ENCODE data around the gene LRSAM1.

The LRSAM1 gene

DNA sequence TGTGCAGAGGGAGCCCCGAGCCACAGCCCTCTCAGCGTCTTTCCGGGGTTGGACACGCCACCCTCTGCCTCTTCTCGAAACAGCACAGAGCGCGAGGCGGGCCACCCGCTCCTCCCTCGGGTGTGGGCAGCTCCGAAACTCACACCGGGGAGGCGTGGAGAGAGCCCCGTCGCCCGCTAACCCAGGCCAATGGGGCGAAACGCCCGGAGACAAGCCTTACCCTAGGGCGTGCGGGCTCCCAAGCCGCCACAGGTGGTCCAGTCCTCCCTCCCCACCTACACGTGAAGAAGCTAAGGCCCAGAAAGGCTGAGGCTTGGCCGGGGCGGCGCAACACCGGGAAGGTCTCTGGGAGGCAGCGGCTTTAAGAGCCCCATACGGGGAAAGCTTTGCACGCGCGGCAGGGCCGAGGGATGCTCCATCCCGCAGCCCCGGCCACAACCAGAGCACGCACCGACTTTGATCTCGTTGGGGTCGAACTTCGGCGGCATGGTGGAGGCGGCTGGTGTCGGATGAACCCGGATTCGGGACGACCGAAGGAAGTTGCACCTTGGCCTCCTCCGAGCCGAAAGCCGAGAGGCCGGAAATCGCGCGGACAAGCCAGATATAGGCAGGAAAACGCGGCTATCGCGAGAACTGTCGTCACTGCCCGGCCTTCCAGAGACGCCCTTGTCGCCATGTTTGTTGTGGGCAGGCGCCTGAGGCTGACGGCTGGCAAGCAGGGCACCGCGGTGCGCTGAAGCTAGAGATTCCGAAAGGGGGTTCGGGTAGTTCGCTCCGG is at the start of gene LRSAM1, which contains the start of gene RPL12:
Gene LRSAM1 (plus strand): TSS at position 681 of the 778 bp plus-strand sequence. CDS start 3,018 bp downstream, outside the sequence.
Gene RPL12 (minus strand): TSS at position 577 of the 778 bp plus-strand sequence. CDS start 89 bp downstream, at position 488.
- peak within 1 kb of the TSS; percentile 99 for H3K9ac ChIP-seq
- H3K9me3 ChIP-seq = peaks cover 4% of the 10 kb centered on the region; the same call in 1 of the 2 replicates
- no peak for TF ChIP-seq Cebpa-rat (IDR thresholded peaks at IDR 0.05)
- peaks cover 37% of the 10 kb centered on the region for H3K4me1 ChIP-seq
- no peaks in the 10 kb centered on the region for H3K27me3 ChIP-seq
- H3K4me3 ChIP-seq = peak within 1 kb of the TSS; percentile 98
- peak within 1 kb of the TSS; percentile 99 for H3K4me2 ChIP-seq
- H3K27ac ChIP-seq = peak within 1 kb of the TSS; percentile 99
- peaks cover 52% of the 10 kb centered on the region for H3K36me3 ChIP-seq
- H4K20me1 ChIP-seq = peaks cover 50% of the 10 kb centered on the region

DNA sequence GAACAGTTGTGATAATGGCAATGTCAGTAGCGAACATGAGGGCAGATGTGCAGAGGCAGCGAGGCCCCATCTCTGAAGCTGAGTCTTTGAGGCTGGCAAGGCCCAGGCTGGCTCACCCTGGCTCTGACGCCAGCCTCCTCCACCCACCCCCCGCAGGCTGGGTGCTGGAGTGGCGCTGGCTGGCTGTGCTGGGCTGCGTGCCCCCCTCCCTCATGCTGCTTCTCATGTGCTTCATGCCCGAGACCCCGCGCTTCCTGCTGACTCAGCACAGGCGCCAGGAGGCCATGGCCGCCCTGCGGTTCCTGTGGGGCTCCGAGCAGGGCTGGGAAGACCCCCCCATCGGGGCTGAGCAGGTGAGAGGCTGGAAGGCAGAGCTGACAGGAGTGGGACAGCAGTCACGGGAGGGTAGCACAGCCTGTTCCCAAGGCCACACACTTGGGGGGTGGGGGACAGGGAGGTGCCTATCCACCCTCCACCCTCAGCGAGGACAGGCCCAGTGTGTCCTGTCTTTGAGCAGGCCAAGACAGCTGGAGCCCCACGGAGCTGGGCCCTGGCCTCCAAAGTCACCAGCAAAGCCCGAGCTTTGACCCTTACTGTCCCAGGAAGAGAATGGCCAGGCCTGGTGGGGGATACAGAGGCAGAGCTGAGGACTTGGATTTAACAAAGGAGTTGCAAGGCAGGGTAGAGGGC is 48.8 kb upstream of the LRSAM1 start:
- Histone ChIP-seq H4K20me1 (peaks cover 39% of the 10 kb centered on the region), H3K27ac (no peak overlapping the region), H3K27me3 (peaks cover 13% of the 10 kb centered on the region; the same call in 1 of the 2 replicates), H3K9ac (no peak overlapping the region), H3K4me3 (no peak overlapping the region), H3K9me3 (no peaks in the 10 kb centered on the region), H3K4me2 (no peak overlapping the region), H3K36me3 (peaks cover 33% of the 10 kb centered on the region; the same call in 1 of the 2 replicates), H3K4me1 (peaks cover 15% of the 10 kb centered on the region)
- TF ChIP-seq Cebpa-rat (IDR thresholded peaks at IDR 0.05) = no peak

DNA sequence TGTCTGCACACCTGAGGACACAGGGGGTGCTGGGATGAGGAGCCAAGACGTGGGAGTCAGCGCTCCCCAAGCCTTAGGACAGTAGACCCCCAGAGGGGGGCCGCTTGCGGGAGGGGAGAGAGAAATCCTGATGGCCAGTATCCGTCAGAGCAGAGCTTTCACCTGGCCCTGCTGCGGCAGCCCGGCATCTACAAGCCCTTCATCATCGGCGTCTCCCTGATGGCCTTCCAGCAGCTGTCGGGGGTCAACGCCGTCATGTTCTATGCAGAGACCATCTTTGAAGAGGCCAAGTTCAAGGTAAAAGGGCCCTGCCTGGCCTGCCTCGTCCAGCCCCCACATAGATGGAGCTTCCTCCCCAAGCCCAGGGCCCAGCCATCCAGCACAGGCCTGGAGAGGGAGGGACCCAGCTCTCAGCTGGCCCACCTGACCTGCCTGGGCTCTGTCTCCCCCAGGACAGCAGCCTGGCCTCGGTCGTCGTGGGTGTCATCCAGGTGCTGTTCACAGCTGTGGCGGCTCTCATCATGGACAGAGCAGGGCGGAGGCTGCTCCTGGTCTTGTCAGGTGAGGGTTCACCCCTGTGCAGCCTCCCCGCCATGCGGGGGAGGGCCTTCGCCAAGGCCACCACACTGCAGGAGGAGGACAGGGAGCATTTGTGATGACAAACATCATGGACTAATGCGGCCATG is 47.7 kb upstream of the LRSAM1 start:
- H3K9me3 ChIP-seq = no peaks in the 10 kb centered on the region
- peaks cover 33% of the 10 kb centered on the region; the same call in 1 of the 2 replicates for H3K36me3 ChIP-seq
- H3K4me3 ChIP-seq = no peak overlapping the region
- TF ChIP-seq Cebpa-rat (IDR thresholded peaks at IDR 0.05) = no peak
- no peak overlapping the region for H3K9ac ChIP-seq
- peaks cover 5% of the 10 kb centered on the region; the same call in 1 of the 2 replicates for H3K4me1 ChIP-seq
- peaks cover 28% of the 10 kb centered on the region for H4K20me1 ChIP-seq
- H3K27ac ChIP-seq = no peak overlapping the region
- H3K27me3 ChIP-seq = 0 out of 2 replicates have a peak, but pooled peaks cover 4% of the 10 kb centered on the region
- no peak overlapping the region for H3K4me2 ChIP-seq

DNA sequence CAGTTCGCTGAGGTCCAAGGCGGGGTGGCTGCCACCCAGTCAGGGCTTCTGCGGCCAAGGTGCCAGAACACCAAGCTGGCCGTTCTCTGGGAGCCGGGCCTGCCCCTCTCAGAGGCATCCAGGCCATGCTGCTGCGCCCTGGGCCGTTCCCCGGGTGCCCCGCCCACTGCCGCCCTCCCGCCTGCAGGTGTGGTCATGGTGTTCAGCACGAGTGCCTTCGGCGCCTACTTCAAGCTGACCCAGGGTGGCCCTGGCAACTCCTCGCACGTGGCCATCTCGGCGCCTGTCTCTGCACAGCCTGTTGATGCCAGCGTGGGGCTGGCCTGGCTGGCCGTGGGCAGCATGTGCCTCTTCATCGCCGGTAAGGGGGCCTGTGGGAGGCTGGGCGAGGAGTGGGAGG is 46.7 kb upstream of the LRSAM1 start:
- Histone ChIP-seq H3K9me3 (no peaks in the 10 kb centered on the region), H3K9ac (no peak overlapping the region), H3K4me2 (no peak overlapping the region), H3K27ac (no peak overlapping the region), H4K20me1 (peaks cover 18% of the 10 kb centered on the region; the same call in 1 of the 2 replicates), H3K4me3 (no peak overlapping the region), H3K4me1 (peaks cover 5% of the 10 kb centered on the region; the same call in 1 of the 2 replicates), H3K36me3 (peaks cover 33% of the 10 kb centered on the region; the same call in 1 of the 2 replicates), H3K27me3 (no peaks in the 10 kb centered on the region)
- no peak for TF ChIP-seq Cebpa-rat (IDR thresholded peaks at IDR 0.05)

DNA sequence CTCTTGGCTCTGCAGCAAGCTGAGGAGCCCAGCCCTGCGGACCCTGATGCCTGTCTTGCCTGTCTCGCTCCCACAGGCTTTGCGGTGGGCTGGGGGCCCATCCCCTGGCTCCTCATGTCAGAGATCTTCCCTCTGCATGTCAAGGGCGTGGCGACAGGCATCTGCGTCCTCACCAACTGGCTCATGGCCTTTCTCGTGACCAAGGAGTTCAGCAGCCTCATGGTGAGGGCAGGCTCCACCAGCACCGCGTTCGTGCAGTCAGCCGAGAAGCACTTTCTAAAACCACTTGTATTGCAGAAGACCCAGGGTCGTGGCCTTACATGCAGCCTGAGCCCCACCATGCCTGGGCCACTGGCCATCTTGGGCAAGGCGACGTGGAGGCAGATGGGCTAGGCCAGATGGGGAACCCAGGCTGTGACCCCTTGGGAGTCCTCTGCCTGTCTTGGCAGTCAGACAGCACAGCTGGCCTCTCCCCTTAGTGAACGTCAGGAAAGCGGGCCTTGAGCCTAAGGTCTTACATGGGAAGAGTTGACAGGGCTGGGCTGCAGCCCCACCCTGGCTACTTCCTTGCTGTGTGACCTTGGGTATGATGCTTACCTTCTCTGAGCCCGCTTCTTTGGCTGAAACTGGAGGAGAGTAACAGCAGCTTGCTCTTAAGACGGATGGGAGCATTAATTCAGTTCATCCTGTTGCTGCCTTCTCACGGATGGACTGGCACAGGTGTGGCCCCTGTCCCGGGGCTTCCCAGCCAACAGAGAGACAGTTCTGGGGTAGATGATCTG is 45.8 kb upstream of the LRSAM1 start:
- peaks cover 16% of the 10 kb centered on the region; the same call in 1 of the 2 replicates for H4K20me1 ChIP-seq
- TF ChIP-seq Cebpa-rat (IDR thresholded peaks at IDR 0.05) = no peak
- H3K4me3 ChIP-seq = no peak overlapping the region
- no peaks in the 10 kb centered on the region for H3K9me3 ChIP-seq
- peaks cover 33% of the 10 kb centered on the region; the same call in 1 of the 2 replicates for H3K36me3 ChIP-seq
- H3K27ac ChIP-seq = no peak overlapping the region
- no peak overlapping the region for H3K4me2 ChIP-seq
- no peaks in the 10 kb centered on the region for H3K27me3 ChIP-seq
- H3K4me1 ChIP-seq = peaks cover 5% of the 10 kb centered on the region; the same call in 1 of the 2 replicates
- no peak overlapping the region for H3K9ac ChIP-seq

DNA sequence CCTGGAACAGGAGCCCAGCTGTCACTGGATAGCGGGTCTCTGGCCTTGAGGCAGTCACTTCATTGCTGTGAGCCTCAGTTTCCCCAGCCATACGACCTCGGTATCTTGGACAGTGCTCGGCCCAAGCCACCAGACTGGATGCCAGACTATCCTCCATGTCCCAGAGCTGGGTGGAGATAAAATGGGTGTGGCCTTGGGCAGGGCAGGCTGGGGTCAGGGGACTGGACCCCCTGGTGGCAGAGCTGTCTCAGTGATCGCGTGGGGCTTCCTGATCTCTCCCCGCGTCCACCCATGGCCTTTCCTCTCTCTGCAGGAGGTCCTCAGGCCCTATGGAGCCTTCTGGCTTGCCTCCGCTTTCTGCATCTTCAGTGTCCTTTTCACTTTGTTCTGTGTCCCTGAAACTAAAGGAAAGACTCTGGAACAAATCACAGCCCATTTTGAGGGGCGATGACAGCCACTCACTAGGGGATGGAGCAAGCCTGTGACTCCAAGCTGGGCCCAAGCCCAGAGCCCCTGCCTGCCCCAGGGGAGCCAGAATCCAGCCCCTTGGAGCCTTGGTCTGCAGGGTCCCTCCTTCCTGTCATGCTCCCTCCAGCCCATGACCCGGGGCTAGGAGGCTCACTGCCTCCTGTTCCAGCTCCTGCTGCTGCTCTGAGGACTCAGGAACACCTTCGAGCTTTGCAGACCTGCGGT is 44.4 kb upstream of the LRSAM1 start:
- Histone ChIP-seq H3K4me2 (no peak overlapping the region), H3K27me3 (no peaks in the 10 kb centered on the region), H3K36me3 (peaks cover 29% of the 10 kb centered on the region; the same call in 1 of the 2 replicates), H3K9ac (no peak overlapping the region), H3K4me1 (peaks cover 5% of the 10 kb centered on the region; the same call in 1 of the 2 replicates), H3K4me3 (no peak overlapping the region), H4K20me1 (peaks cover 8% of the 10 kb centered on the region; the same call in 1 of the 2 replicates), H3K9me3 (no peaks in the 10 kb centered on the region), H3K27ac (no peak overlapping the region)
- TF ChIP-seq Cebpa-rat (IDR thresholded peaks at IDR 0.05) = no peak

DNA sequence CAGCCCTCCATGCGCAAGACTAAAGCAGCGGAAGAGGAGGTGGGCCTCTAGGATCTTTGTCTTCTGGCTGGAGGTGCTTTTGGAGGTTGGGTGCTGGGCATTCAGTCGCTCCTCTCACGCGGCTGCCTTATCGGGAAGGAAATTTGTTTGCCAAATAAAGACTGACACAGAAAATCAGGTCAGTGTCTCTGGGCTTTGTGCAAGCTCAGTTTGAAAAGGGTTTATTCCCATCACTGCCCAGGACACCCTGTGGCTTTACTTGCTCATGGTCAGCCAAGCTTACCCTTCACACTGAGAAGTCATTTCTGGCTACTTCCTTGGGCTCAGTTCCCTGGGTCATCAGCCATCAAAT is 43.8 kb upstream of the LRSAM1 start:
- peaks cover 5% of the 10 kb centered on the region; the same call in 1 of the 2 replicates for H3K4me1 ChIP-seq
- H4K20me1 ChIP-seq = peaks cover 3% of the 10 kb centered on the region; the same call in 1 of the 2 replicates
- H3K9me3 ChIP-seq = no peaks in the 10 kb centered on the region
- H3K36me3 ChIP-seq = peaks cover 24% of the 10 kb centered on the region; the same call in 1 of the 2 replicates
- H3K27me3 ChIP-seq = no peaks in the 10 kb centered on the region
- H3K27ac ChIP-seq = no peak overlapping the region
- H3K9ac ChIP-seq = no peak overlapping the region
- H3K4me2 ChIP-seq = no peak overlapping the region
- no peak overlapping the region for H3K4me3 ChIP-seq
- TF ChIP-seq Cebpa-rat (IDR thresholded peaks at IDR 0.05) = no peak

DNA sequence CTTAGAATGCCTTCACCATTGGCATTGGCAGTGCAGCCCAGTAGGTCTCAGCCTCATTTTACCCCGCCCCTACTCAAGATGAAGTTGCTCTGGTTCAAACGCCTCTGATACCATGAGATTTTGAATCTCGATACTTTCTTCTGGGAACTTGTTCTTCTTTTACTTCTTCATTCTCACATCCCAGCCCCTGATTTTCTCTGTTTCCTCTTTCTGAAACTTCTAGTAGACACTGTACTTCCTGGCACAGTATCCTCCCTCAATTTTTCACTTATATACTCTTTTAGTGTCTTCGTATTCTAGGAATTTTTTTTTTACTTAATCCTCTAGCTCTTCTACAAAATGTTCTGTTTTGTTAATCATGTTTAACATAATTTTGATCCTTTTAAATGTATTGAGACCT is 40.2 kb upstream of the LRSAM1 start:
- Histone ChIP-seq H3K27me3 (no peaks in the 10 kb centered on the region), H3K9ac (no peak overlapping the region), H4K20me1 (no peaks in the 10 kb centered on the region), H3K4me3 (no peak overlapping the region), H3K4me1 (0 out of 2 replicates have a peak, but pooled peaks cover 8% of the 10 kb centered on the region), H3K4me2 (no peak overlapping the region), H3K27ac (no peak overlapping the region), H3K9me3 (no peaks in the 10 kb centered on the region), H3K36me3 (no peaks in the 10 kb centered on the region)
- TF ChIP-seq Cebpa-rat (IDR thresholded peaks at IDR 0.05) = no peak
